AG04450 (cell line): ENCODE results near the gene MYLK2. TPM values are rescaled to one million over a fixed set of nuclear protein-coding genes. Genes with fewer than 3 reads are reported as not detected.

Source experiments
- CTCF ChIA-PET: fragments of 300-600, 350-600 bp; formaldehyde crosslinking; extraction: SDS; loops from one replicate; lab custom pipeline; 2022; ENCODE audit warnings: antibody characterized with exemption, inconsistent platforms; lab: Charles Lee
- POLR2A ChIA-PET: fragments of 350-600 bp; formaldehyde crosslinking; extraction: SDS; loops from one replicate; lab custom pipeline; 2021; ENCODE audit warnings: antibody characterized with exemption, inconsistent platforms; lab: Yijun Ruan, JAX
- DNase-seq: peaks from one replicate; pipeline ENCODE4 v3.0.0-alpha.2; 2011; ENCODE audit warnings: low read depth, low spot score
- H3K27ac ChIP-seq: one replicate; pipeline ENCODE4 v1.5.1; 2012; ENCODE audit warnings: low read depth, low read length, control low read depth
- H3K27me3 ChIP-seq: one replicate; pipeline ENCODE4 v1.6.0; 2012; ENCODE audit warnings: low read length; ENCODE audit not compliant: control insufficient read depth, insufficient read depth
- H3K4me3 ChIP-seq: 2 replicates; pipeline ENCODE4 v1.5.1; 2011; ENCODE audit warnings: mild to moderate bottlenecking, low read depth, low read length, control low read depth
- H3K9me3 ChIP-seq: 2 replicates; pipeline ENCODE4 v1.5.1; 2012; ENCODE audit warnings: low read length; ENCODE audit not compliant: control insufficient read depth, insufficient read depth
- polyA minus RNA-seq: library from RNA; depleted of rRNA, polyadenylated mRNA; stranded (reverse); fragments of >200 nt; gene quantifications from 2 replicates; pipeline ENCODE4 v1.2.3, GENCODE V29; 2011; rRNA and poly(A)+ RNA removed
- polyA plus RNA-seq: library from polyadenylated mRNA; depleted of rRNA; stranded (reverse); fragments of >200 nt; gene quantifications from 2 replicates; pipeline ENCODE4 v1.2.3, GENCODE V29; 2011; rRNA removed
- TF ChIP-seq, protein P1 (sequence below): IDR thresholded peaks from 2 replicates; pipeline ENCODE4 v1.5.1; 2011; ENCODE audit warnings: low read depth, low read length, control low read depth, inconsistent platforms

MYLK2 gene
- polyA plus RNA-seq: not detected in 2 replicates
- polyA minus RNA-seq: 0.09 and 0.13 TPM in 2 replicates

DNA sequence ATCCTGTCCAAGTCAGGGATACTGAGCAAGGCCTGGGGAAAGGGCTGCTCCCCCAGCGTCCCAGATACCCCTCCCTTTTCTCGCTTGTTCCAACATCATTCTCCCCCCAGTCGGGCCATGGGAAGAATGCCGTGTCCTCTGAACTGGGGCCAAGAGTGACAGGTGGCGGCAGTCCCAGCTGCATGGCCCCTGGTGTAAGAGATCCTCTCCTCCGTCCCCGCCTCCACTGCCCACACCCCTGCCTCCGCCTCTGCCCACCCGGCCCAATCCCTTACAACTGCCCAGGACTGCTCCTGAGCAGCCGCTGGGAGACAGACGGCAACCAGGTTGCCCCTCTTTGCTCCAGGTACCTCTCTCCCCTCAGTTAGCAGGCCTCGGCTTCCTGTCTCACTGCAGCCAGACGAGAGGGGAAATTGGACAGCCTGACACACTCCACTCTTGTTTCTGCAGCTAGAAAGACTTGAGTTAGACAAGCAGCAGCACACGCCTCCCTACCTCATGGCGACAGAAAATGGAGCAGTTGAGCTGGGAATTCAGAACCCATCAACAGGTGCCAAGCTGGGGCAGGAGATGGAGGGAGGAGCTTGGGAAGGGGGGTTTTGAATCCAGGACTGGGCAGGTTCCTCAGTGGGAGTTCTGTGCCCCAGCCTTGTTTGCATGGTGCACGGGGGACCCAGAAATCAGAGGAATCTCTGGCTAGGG lies at the start of gene MYLK2:
Gene MYLK2 (plus strand): TSS at position 274 of the 702 bp plus-strand sequence. CDS start 225 bp downstream, at position 499.
- no peaks in the 10 kb centered on the region for H3K9me3 ChIP-seq
- ChIA-PET POLR2A (no interaction called here), CTCF (interaction anchor here (1.0 to 1.5 kb wide), 3 partner anchors 28 to 34 kb away, joined by 3 to 4 read pairs (median 4); no protein-coding TSS in a partner anchor)
- no peak for DNase-seq
- TF ChIP-seq, protein P1, sequence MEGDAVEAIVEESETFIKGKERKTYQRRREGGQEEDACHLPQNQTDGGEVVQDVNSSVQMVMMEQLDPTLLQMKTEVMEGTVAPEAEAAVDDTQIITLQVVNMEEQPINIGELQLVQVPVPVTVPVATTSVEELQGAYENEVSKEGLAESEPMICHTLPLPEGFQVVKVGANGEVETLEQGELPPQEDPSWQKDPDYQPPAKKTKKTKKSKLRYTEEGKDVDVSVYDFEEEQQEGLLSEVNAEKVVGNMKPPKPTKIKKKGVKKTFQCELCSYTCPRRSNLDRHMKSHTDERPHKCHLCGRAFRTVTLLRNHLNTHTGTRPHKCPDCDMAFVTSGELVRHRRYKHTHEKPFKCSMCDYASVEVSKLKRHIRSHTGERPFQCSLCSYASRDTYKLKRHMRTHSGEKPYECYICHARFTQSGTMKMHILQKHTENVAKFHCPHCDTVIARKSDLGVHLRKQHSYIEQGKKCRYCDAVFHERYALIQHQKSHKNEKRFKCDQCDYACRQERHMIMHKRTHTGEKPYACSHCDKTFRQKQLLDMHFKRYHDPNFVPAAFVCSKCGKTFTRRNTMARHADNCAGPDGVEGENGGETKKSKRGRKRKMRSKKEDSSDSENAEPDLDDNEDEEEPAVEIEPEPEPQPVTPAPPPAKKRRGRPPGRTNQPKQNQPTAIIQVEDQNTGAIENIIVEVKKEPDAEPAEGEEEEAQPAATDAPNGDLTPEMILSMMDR: no peak
- H3K27me3 ChIP-seq: no peaks in the 10 kb centered on the region
- H3K4me3 ChIP-seq: no peak within 1 kb of the TSS
- H3K27ac ChIP-seq: no peak within 1 kb of the TSS

DNA sequence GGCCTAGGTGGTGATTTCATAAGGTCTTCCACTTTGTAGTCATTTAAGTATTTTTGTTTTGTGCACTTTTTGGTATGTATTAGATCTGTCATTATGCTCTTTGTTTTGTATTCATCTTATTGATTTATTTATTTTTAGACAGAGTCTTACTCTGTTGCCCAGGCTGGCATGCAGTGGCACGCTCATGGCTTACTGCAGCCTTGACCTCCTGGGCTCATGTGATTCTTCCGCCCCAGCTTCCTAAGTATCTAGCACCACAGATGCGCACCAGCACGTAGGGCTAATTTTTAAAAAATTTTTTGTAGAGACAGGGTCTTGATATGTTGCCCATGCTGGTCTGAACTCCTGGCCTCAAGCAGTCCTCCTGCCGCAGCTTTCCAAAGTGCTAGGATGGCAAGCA lies 49.5 kb upstream of the MYLK2 start:
- ChIA-PET CTCF (no interaction called here), POLR2A (no interaction called here)
- DNase-seq: no peak
- no peaks in the 10 kb centered on the region for H3K9me3 ChIP-seq
- no peaks in the 10 kb centered on the region for H3K27me3 ChIP-seq
- H3K4me3 ChIP-seq: no peak overlapping the region
- H3K27ac ChIP-seq: no peak overlapping the region
- TF ChIP-seq, protein P1: no peak

DNA sequence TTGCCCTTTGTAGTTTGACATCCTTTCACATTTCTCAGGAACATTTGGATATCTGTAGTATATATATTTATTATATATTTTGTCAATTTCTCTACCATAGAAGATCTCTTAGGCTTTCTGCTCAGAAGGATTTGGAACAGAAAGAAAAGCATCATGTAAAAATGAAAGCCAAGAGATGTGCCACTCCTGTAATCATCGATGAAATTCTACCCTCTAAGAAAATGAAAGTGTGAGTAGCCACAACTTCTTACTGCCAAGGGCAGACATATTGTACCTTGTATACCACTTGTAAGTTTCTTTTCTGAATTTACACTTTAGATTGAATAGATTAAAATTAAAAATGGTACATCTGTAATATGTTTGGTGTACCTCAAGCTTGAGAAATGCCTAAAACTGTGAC lies 48.9 kb upstream of the MYLK2 start:
- DNase-seq: no peak
- Histone ChIP-seq H3K9me3 (no peaks in the 10 kb centered on the region), H3K4me3 (no peak overlapping the region), H3K27me3 (no peaks in the 10 kb centered on the region), H3K27ac (no peak overlapping the region)
- CTCF ChIA-PET: interaction anchor here (2.2 kb wide), 1 partner anchor 46 kb away, joined by 8 read pairs; no protein-coding TSS in a partner anchor
- POLR2A ChIA-PET: no interaction called here
- TF ChIP-seq, protein P1: no peak

DNA sequence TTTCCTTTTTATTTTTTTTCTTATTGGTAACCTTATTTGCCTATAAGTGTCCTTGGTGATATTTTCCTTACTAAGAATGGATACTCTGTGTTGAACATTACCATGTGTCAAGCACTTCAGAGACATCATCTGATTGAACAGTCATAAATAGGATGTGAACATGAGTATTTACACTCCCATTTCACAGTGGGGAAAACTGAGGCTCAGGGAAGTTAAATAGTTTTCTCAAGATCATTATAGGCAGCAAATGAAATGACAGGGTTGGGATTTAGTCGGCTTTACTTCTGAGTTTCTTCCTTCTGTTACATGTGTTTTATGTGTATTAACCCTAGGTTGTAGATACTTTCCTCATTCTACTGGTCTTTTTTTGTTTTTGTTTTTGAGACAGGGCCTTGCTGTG lies 44.7 kb upstream of the MYLK2 start:
- POLR2A ChIA-PET: no interaction called here

DNA sequence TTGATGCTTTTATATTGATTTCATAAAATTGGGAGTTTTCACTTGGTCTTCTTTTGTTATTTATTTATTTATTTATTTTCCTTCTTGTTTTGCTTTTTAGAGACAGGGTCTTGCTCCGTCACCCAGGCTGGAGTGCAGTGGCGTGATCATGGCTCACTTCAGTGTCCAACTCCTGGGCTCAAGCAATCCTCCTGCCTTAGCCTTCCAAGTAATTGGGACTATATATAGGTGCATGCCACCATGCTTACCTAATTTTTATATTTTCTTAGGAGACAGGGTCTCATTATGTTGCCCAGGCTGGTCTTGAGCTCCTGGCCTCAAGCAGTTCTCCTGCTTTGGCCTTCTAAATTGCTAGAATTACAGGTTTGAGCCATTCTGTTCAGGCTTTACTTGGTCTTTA lies 38.3 kb upstream of the MYLK2 start:
- TF ChIP-seq, protein P1: no peak
- Histone ChIP-seq H3K27ac (no peak overlapping the region), H3K9me3 (no peaks in the 10 kb centered on the region), H3K4me3 (no peak overlapping the region), H3K27me3 (no peaks in the 10 kb centered on the region)
- DNase-seq: no peak
- POLR2A ChIA-PET: no interaction called here
- CTCF ChIA-PET: no interaction called here

More for the DNA sequence above, 44.7 kb upstream of the MYLK2 start:
- no peak for DNase-seq
- no peaks in the 10 kb centered on the region for H3K27me3 ChIP-seq
- H3K9me3 ChIP-seq: no peaks in the 10 kb centered on the region
- CTCF ChIA-PET: no interaction called here
- TF ChIP-seq, protein P1: no peak
- H3K27ac ChIP-seq: no peak overlapping the region
- H3K4me3 ChIP-seq: no peak overlapping the region
